ENCODE data around the gene ARFRP1. TPM values are rescaled to one million over a fixed set of nuclear protein-coding genes. Genes with fewer than 3 reads are reported as not detected.

ARFRP1 gene
- total RNA-seq, 2 experiments from 2014 or later: 62.6 to 62.7 TPM

DNA sequence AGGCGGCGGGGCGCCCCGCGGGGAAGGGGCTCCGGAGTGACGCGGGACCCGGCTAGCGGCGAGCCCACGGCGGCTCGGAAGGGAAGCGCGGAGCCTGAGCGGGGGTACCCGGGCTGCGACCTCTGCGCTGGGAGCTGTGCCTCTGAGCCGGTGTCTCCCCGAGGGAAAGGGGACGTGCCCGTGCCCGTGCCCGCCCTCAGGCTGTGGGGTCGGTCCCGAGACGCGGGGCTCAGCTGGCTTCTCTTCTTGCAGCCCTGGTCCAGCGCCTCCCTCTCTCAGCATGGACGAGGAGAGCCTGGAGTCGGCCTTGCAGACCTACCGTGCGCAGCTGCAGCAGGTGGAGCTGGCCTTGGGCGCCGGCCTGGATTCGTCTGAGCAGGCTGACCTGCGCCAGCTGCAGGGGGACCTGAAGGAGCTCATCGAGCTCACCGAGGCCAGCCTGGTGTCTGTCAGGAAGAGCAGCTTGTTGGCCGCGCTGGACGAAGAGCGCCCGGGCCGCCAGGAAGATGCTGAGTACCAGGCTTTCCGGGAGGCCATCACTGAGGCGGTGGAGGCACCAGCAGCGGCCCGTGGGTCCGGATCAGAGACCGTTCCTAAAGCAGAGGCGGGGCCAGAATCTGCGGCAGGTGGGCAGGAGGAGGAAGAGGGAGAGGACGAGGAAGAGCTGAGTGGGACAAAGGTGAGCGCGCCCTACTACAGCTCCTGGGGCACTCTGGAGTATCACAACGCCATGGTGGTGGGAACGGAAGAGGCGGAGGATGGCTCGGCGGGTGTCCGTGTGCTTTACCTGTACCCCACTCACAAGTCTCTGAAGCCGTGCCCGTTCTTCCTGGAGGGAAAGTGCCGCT is 749 bp upstream of the ARFRP1 start:
- H3K4me1 Mint-ChIP-seq: peaks cover 54% of the 10 kb centered on the region
- H3K27me3 Mint-ChIP-seq: no peaks in the 10 kb centered on the region
- H3K9me3 Mint-ChIP-seq (ENCODE audit: low read depth): no peaks in the 10 kb centered on the region
- CTCF ChIA-PET: interaction anchor here (0.8 to 3.9 kb wide), 17 partner anchors 11 to 349 kb away, joined by 3 to 31 read pairs (median 7); partner anchors contain the start of genes GMEB2, LIME1, PRPF6 and SAMD10
- peak; percentile 14 for ATAC-seq
- peak overlapping the region; percentile 83 for H3K4me3 Mint-ChIP-seq
- peak overlapping the region; percentile 77 for H3K27ac Mint-ChIP-seq
- DNase-seq: peak; percentile 43
- peaks cover 54% of the 10 kb centered on the region for H3K36me3 Mint-ChIP-seq

DNA sequence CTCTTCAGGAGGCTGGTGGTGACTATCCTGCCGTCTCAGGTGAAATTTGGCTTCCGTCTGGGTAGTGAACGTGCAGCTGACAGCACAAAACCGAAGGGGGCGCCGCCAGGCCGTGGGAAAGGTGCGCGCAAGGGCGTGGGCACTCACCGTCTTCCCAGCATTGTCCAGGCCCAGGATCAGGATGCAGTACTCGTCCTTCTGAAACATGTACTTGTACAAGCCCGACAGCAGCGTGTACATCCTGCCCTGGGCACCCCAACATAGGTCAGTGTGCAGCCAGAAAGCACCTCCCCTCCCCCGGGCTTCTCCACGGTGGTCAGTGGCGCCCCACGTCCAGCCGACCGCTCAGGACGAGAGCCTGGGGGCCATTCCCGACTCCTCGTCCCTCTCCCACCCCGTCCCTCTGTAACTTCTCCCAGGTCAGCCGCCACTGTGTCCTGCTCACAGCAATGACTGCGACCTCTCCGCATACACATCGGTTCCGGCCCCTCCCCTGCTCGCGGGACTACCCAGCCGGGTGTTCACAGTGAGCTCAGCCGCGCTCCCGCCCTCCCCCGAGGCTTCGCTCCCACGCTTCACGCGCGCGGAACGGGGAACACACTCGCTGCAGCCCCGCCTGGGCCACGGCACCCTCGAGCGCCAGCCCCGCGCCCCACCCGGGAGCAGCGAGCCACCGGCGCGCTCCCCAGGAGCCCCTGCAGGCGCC is 771 bp downstream of the ARFRP1 start:
- no peaks in the 10 kb centered on the region for H3K9me3 Mint-ChIP-seq (ENCODE audit: low read depth)
- peak; percentile 80 for DNase-seq
- peaks cover 53% of the 10 kb centered on the region for H3K4me1 Mint-ChIP-seq
- H3K27me3 Mint-ChIP-seq: no peaks in the 10 kb centered on the region
- peak overlapping the region; percentile 71 for H3K27ac Mint-ChIP-seq
- peaks cover 44% of the 10 kb centered on the region for H3K36me3 Mint-ChIP-seq
- peak; percentile 61 for ATAC-seq
- H3K4me3 Mint-ChIP-seq: peak overlapping the region; percentile 83
- CTCF ChIA-PET: interaction anchor here (0.7 to 3.9 kb wide), 17 partner anchors 9 to 273 kb away, joined by 3 to 31 read pairs (median 7); partner anchors contain the start of genes LIME1, PRPF6, PTK6 and SAMD10

DNA sequence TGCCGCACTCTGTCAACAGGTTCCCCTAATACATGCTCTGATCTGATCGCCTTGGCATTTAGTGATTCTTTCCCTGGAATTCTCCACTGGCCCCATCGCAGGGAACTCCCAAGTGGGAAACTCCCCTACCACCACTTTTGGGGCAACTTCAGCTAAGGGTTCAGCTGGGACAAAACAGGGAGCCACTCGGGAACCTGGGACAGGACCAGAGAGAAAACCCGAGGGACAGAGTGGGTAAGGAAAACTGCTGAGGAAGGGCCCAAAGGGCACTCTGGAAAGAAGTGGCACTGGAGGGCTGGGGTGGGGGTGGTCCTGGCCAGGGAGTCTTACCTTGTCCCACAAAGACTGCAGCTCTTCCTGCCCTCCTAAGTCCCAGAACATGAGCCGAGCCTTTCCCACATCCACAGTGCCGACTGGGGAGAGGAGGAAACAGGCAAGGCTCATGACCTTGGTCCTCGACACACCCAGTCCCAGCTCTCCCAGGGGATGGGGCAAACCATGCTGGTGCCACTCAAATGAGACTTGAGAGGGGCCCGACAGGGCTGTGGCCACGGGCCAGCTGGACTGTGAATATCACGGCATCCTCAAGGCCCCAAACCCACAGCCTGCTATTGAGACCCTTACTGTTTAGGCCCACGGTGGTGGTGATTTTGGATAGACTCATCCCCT is 1.6 kb downstream of the ARFRP1 start:
- CTCF ChIA-PET: interaction anchor here (0.7 to 3.9 kb wide), 12 partner anchors 13 to 268 kb away, joined by 3 to 31 read pairs (median 7); partner anchors contain the start of genes LIME1, PTK6 and TPD52L2
- peak overlapping the region; percentile 71 for H3K27ac Mint-ChIP-seq
- H3K9me3 Mint-ChIP-seq (ENCODE audit: low read depth): no peaks in the 10 kb centered on the region
- peaks cover 36% of the 10 kb centered on the region for H3K36me3 Mint-ChIP-seq
- DNase-seq (no peak), ATAC-seq (no peak)
- peaks cover 50% of the 10 kb centered on the region for H3K4me1 Mint-ChIP-seq
- no peaks in the 10 kb centered on the region for H3K27me3 Mint-ChIP-seq
- peak overlapping the region; percentile 83 for H3K4me3 Mint-ChIP-seq

DNA sequence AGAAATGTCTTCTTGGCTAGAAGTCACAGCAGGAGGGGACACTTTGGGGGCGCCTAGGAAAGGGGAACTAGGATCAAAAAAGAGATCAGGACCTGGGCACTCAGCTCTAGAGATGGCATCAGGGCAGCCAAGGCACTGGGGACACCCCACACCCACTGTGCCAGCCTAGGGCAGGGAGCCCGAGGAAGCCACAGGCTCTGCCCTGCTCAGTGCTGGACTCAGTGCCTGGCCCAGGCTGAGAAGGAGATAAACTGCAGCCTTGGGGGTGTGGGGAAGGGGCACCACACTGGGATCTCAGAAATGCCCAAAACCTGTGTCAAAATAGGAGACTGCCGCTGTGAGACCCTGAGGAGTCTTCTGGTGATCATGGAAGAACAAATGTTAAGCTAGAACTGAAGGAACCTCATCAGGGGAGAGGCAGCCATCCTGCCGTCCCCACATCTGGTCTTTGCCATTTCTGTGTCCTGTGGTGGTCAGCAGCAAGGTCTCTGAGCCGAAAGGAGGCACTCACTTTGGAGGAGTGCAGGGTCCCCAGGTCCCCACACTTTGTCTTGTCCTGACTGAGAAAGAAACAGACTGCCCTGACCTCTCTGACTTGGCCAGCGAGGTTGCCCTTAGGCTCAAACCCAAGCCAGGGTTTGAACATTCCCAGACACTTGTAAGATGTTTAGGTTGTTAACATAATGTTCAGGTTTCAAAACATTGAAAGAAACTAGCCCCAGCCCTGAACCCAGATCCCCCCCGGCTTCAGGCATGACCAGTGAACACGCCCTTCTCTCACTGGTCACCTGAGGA is 2.3 kb downstream of the ARFRP1 start:
- peak overlapping the region; percentile 32 for H3K27ac Mint-ChIP-seq
- H3K4me1 Mint-ChIP-seq: peaks cover 47% of the 10 kb centered on the region
- H3K27me3 Mint-ChIP-seq: no peaks in the 10 kb centered on the region
- H3K9me3 Mint-ChIP-seq (ENCODE audit: low read depth): no peaks in the 10 kb centered on the region
- H3K4me3 Mint-ChIP-seq: no peak overlapping the region
- peaks cover 29% of the 10 kb centered on the region for H3K36me3 Mint-ChIP-seq
- CTCF ChIA-PET: interaction anchor here (0.9 to 3.9 kb wide), 6 partner anchors 31 to 269 kb away, joined by 3 to 31 read pairs (median 24); partner anchors contain the start of genes LIME1 and TPD52L2
- no peak for ATAC-seq
- DNase-seq: no peak

DNA sequence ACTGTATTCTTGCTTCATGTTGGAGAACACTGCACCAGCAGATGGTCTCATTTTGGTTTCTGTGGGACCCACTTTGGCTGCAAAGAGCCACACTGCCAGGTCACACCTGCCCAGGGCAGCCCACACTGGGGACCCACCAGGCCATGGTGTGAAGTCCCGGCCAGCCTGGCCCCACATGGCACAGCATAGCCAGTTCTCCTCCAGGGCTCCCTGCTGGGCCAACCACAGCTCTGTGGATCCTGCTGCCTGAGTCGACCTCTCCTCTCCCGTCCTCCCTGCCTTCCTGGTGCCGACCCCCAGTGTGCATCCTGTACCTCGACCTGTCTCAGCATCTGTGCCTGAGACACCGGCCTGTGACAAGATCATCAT is 3.0 kb downstream of the ARFRP1 start:
- ATAC-seq (no peak), DNase-seq (no peak)
- H3K4me1 Mint-ChIP-seq: peaks cover 42% of the 10 kb centered on the region
- CTCF ChIA-PET: interaction anchor here (0.9 kb wide), 1 partner anchor 11 kb away, joined by 3 read pairs; no protein-coding TSS in a partner anchor
- H3K4me3 Mint-ChIP-seq: no peak overlapping the region
- H3K27ac Mint-ChIP-seq: no peak overlapping the region
- H3K36me3 Mint-ChIP-seq: peaks cover 27% of the 10 kb centered on the region
- no peaks in the 10 kb centered on the region for H3K27me3 Mint-ChIP-seq
- no peaks in the 10 kb centered on the region for H3K9me3 Mint-ChIP-seq (ENCODE audit: low read depth)

DNA sequence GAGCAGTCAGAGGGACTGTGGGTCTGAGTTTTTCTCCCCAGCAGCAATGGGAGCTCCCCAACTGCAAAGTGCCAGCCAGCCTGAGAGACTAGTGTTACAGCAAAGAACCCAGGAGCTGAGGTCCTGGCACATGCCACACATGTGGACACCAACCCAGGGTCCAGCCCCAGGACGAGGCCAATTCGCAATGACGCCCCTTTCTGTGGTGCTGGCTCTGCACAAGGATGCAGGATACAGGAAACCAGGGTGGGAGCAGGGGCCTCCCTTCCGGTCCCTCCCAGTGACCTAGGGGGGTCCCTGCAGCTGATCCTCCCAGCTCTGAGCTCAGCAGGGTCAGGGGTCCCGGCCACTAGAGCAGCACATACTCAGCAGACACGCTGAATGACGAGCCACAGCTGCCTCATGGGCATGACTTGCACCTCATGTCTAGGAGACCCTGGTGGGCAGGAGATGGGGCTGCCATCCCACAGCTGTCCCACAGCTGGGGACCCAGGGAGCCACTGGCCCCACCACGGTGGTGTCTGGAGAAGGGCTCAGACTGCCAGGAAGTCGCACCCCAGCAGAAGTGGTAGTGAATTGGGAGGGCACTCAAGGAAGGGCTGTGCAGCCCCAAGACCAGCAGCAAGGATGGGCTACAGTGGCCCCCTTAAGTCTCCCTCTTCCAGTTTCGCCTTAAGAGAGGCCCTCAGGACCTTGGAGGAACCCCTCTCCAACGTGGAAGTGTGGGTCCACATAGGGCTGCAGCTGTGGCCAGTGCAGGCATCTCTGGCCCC is 3.6 kb downstream of the ARFRP1 start:
- peaks cover 41% of the 10 kb centered on the region for H3K4me1 Mint-ChIP-seq
- no peaks in the 10 kb centered on the region for H3K27me3 Mint-ChIP-seq
- H3K9me3 Mint-ChIP-seq (ENCODE audit: low read depth): no peaks in the 10 kb centered on the region
- CTCF ChIA-PET: interaction anchor here (0.9 kb wide), 1 partner anchor 10 kb away, joined by 3 read pairs; no protein-coding TSS in a partner anchor
- H3K4me3 Mint-ChIP-seq: no peak overlapping the region
- H3K27ac Mint-ChIP-seq: no peak overlapping the region
- DNase-seq (no peak), ATAC-seq (no peak)
- H3K36me3 Mint-ChIP-seq: peaks cover 23% of the 10 kb centered on the region

DNA sequence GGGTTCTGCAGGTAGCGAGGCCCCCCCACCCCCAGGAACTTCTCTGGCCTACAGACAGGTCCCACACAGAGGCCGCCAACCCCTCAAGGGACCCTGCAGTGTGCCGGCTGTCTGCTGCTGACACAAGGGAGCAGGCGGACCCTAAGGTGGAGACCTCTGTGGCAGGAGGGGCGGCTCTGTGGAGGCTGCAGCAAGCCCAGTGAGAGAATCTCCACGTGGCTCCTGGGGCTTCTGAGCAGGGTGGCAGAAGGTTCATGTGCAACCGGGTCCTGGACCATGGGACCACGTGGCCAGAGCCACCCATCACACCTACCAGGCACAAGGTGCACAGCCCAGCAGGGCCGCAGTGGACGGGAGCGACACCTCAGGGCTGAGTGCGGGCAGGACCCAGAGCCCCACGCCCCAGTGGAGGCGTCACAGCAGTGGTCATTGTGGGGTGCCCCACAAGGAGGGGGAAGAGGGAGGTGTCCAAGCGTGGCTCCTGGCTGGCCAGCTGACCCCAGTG is 4.3 kb downstream of the ARFRP1 start:
- Mint-ChIP-seq H3K36me3 (peaks cover 18% of the 10 kb centered on the region), H3K27me3 (no peaks in the 10 kb centered on the region), H3K4me1 (peaks cover 38% of the 10 kb centered on the region), H3K4me3 (no peak overlapping the region), H3K9me3 (ENCODE audit: low read depth) (no peaks in the 10 kb centered on the region), H3K27ac (no peak overlapping the region)
- DNase-seq (peak; percentile 39), ATAC-seq (no peak)
- CTCF ChIA-PET: no interaction called here

DNA sequence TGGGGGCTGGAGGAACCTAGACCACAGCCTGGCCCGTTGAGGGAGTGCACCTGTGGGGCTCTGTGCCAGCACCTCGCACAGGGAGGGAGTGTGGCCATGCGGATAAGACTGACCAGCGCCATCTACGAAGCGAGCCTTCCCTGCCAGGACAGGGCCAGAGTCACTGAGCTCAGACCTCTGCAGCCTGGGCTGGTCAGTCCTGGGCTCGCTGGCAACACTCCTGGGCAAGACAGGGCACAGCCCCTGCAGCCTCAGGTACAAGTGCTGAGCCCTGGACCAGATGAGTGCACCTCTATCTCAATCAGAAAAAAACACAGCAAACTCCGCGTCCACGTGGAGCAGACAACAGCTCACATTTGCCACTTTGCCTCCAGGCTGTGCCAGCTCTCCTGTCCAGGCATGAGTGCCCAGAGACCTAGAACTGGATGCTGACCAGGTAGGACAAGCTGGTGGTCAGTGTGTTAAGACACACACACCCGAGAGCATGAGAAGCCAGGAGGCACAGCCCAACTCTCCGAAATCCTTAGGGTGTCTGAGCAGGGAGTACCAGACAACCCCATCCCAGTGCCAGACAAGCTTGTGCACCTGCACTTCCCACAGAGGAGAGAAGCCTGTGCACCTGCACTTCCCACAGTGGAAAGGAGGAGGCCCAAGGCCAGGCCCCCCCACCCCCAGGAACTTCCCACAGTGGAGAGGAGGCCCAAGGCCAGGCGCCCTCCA is 4.9 kb downstream of the ARFRP1 start:
- DNase-seq (no peak), ATAC-seq (no peak)
- Mint-ChIP-seq H3K36me3 (peaks cover 17% of the 10 kb centered on the region), H3K27me3 (no peaks in the 10 kb centered on the region), H3K4me3 (no peak overlapping the region), H3K27ac (no peak overlapping the region), H3K9me3 (ENCODE audit: low read depth) (no peaks in the 10 kb centered on the region), H3K4me1 (peaks cover 37% of the 10 kb centered on the region)
- CTCF ChIA-PET: no interaction called here

DNA sequence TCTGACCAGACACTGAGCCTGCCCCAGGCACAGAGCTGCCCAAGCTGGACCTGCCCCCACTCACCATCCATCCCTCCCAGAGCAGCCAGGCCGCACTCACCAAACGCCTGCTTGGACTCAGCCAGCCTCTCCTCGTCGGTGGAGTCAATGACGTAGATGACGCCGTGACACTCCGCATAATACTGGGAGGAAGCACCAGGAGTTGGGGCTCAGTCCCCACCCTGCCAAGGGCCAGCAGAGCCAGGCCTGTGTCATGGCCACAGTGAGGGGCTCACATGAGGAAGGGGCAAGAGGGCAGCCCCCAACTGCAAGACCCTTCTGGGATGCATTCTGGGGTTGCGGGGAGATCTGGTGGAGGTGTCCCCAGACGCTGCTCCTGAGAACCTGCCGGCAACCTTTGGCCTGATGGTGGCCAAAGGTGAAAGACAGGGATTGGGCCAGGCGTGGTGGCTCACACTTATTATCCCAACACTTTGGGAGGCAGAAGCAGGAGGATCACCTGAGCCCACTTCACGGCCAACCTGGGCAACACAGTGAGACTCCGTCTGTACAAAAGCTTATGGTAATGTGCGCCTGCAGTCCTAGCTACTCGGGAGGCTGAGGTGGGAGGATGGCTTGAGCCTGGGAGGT is 5.6 kb downstream of the ARFRP1 start:
- peak overlapping the region; percentile 28 for H3K27ac Mint-ChIP-seq
- DNase-seq: no peak
- no peaks in the 10 kb centered on the region for H3K27me3 Mint-ChIP-seq
- ATAC-seq: no peak
- CTCF ChIA-PET: no interaction called here
- H3K4me1 Mint-ChIP-seq: peaks cover 42% of the 10 kb centered on the region
- no peak overlapping the region for H3K4me3 Mint-ChIP-seq
- H3K9me3 Mint-ChIP-seq (ENCODE audit: low read depth): no peaks in the 10 kb centered on the region
- H3K36me3 Mint-ChIP-seq: peaks cover 17% of the 10 kb centered on the region

DNA sequence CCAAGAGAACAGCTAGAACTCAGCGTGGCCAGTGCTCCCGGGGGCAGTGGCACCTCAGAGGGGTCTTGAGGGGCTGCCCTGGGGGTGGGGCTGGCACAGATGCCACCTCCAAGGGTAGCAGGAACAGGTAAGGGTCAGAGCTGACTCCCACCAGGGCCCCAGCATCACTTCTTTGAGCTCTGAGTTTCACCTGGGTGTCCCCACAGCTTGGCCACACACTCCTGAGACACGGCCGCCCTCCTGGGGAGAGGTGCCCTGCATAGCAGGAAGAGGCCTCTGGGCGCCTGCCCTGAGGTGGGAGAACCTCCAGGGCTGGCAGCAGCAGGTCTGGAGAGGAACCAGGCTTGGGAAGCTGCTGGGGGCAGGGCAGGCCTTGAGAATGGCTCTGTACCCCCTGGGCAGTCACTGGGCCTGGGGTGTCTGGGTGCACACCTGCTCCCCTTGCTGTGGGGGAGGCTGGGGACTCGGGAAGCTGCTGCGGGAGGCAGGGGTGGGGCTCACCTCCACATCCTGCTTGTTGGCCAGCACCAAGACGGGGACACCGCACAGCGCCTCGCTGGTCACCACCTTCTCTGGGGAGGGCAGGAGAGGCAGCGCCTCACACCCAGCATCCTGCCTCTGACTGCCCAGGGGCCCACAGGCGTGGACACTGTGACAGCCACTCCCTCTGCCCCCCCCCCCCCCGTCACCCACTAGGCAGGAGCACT is 6.3 kb downstream of the ARFRP1 start:
- no peaks in the 10 kb centered on the region for H3K27me3 Mint-ChIP-seq
- ATAC-seq (no peak), DNase-seq (no peak)
- CTCF ChIA-PET: no interaction called here
- peaks cover 41% of the 10 kb centered on the region for H3K4me1 Mint-ChIP-seq
- H3K9me3 Mint-ChIP-seq (ENCODE audit: low read depth): no peaks in the 10 kb centered on the region
- peaks cover 12% of the 10 kb centered on the region for H3K36me3 Mint-ChIP-seq
- no peak overlapping the region for H3K27ac Mint-ChIP-seq
- H3K4me3 Mint-ChIP-seq: no peak overlapping the region

DNA sequence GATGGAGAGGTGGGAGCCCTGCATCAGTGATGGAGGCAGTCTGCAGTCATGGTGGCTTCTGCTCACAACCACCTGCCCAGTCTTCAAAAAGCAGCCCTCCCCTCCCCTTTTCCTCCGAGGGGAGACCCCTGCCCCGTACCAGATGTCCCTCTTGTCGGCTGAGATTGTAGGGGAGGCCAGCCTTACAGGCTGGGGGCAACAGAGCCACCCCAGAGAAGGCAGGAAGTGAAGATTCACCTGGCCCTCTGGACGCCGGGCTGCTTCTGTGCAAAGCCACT is 6.8 kb downstream of the ARFRP1 start:
- Mint-ChIP-seq H3K4me3 (no peak overlapping the region), H3K27ac (no peak overlapping the region), H3K36me3 (peaks cover 11% of the 10 kb centered on the region), H3K27me3 (no peaks in the 10 kb centered on the region), H3K9me3 (ENCODE audit: low read depth) (no peaks in the 10 kb centered on the region), H3K4me1 (peaks cover 39% of the 10 kb centered on the region)
- CTCF ChIA-PET: no interaction called here
- ATAC-seq: no peak
- no peak for DNase-seq
